NCI-H748 (cell line): ENCODE measurements around the gene PLEKHA8.
A peak's percentile ranks its signal among the peaks of the same experiment; 100 is the strongest.

Experiments used
- DNase-seq: peaks from one replicate; lab custom pipeline; 2025; ENCODE audit not compliant: unreplicated experiment; lab: John Stamatoyannopoulos, UW

Gene PLEKHA8

DNA sequence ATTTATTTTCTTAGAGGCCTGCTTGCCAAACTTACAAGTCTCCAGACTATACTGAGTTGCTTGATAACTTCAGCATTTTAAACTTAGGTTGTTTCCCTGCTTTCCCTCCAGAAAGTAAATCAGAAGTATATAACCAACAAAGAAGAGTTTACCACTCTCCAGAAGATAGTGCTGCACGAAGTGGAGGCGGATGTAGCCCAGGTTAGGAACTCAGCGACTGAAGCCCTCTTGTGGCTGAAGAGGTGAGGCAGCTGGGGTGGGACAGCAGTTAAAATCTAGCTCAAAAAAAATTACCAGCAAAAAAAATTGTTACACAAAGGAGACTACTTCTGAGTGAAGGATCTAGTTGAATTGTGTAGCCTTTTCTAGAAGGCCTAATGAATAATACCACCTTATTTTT is 33.6 kb downstream of the PLEKHA8 start:
- peak; percentile 22 for DNase-seq

DNA sequence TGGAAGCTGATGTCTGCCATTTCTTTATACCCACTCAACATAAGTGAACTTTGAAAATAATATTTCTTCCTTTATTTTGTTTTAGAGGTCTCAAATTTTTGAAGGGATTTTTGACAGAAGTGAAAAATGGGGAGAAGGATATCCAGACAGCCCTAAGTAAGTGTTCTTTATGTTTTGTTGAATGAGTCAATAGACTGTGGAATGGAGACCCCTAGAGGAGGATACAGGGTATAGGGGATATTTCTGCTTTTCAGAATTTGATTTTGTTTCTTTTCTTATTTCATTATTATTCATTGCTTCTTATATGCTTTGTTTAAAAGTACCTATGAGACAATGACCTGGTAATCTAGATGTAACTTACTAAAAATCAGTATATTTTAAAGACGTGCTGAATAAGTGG is 34.4 kb downstream of the PLEKHA8 start:
- DNase-seq, result peak; percentile 43

DNA sequence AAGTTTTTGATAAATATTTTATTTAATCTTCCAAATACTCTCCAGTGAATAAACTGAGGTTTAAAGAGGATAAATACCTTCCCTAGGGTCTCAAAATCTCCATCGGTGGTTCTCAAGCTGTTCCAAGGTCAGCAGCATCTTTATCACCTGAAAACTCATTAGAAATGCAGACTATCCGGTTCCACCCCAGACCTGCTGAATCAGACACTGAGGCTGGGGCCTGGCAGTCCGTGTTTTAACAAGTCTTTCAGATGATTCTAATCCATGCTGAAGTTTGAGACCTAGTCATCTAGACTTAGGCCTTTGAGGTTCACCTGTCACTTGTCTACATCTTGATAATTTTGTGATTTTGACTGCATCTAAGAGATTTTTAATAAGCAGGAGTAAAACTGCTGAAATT is 37.5 kb downstream of the PLEKHA8 start:
- DNase-seq, result no peak

DNA sequence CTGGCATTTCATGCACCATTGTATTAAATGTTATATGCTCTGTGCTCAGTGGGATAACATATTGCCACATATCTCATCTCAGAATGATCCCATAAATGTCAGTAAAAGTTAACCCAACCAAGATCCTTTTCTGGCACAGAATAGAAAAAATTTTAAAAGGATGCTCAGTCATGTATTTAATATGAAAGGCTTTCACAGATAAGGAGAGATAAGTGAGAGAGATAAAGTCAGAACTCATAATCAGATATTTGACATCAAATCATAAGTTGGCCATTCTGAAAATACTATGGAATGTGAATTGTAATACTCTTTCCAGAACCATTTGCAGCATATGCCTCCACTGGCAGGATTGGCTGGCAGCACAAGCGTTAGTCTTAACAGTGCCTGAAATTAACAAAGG is 38.5 kb downstream of the PLEKHA8 start:
- DNase-seq, result no peak

DNA sequence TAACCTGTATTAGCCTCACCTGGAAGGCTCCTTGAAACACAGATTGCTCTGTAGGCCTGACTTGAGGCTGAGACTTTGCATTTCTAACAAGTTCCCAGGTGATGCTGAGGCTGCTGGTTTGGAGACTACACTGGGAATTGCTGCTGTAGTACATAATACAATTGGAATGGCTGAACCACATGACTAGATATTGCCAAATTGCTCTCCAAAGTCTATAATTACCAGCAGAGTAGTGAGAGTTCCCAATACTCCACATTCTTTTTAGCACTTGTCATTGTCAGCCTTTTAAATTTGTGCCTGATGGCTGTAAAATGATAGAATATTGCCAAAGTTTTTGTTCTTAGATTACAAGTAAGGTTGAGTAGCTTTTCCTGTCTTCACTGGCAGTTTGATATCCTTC is 39.9 kb downstream of the PLEKHA8 start:
- no peak for DNase-seq

DNA sequence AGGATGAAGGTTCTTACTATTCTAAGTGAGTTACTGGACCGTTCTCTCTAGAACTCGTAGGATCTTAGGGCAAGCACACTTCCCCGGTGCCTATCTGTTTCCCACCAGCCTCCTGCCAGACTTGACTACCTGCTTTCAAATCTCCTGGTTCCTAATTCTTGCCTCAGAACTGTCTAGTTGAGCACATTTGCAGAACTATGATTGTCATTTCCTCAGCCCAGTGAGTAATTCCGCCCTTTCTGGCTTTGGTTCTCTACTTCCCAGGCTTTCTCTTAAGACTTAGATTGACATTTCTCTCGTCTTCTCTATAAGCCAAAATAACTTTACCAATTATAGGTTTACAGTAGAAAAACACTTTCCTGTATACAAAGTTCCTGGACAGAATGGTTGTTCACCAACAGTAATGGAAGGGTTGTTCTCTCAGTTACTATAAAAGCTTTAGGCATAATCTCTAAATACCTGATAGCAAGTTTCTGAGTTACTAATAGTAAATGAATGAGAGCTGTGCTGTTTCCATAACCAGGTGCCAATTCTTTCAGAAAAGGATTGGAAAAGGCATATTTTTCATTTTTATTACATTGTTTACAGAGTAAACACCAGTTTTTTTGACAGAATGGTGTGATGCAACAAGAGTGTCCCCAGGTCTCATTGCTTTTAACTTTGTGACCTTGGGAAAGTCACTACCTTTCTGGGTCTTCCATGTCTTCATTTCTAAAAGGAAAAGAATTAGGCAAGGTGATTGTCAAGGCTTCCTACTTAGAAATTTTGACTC is 41.1 kb downstream of the PLEKHA8 start:
- DNase-seq, result no peak

DNA sequence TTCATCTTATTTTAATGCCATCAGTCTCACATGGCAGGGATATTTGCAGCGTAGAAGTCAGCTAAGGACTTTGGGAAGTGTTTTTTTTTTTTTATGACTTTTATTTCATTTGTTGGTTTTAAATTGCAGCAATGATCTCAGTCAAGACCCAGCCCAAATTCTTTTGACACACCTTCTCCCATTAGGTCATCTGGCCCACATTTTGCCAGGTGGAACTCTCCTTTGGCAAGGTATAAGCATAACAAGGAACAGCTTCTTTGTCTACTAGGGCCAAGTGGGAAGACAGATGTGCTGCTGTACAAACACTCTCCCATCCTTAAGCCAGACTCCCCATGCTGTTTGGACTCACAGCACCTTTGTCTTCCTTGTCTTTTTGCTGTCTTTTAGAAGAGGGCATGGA is 41.8 kb downstream of the PLEKHA8 start:
- no peak for DNase-seq

DNA sequence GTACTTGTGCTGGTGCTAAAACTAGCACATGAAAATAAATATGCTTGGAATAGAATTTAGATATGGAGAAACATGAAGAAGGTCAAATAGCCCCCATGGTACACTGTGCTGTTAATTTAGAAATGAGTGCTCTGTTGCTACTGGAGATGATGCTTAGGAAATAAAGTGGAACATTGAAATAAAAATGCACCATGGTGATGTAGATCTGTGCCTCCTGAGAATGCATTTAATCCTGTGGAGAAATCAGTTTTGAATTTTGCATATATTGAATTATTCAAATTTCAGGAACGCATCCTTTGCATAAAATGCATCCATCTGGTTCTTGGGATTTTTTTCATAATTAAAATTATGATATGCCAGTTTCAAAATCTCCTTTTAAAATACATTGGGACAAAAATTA is 44.5 kb downstream of the PLEKHA8 start:
- DNase-seq, result no peak

DNA sequence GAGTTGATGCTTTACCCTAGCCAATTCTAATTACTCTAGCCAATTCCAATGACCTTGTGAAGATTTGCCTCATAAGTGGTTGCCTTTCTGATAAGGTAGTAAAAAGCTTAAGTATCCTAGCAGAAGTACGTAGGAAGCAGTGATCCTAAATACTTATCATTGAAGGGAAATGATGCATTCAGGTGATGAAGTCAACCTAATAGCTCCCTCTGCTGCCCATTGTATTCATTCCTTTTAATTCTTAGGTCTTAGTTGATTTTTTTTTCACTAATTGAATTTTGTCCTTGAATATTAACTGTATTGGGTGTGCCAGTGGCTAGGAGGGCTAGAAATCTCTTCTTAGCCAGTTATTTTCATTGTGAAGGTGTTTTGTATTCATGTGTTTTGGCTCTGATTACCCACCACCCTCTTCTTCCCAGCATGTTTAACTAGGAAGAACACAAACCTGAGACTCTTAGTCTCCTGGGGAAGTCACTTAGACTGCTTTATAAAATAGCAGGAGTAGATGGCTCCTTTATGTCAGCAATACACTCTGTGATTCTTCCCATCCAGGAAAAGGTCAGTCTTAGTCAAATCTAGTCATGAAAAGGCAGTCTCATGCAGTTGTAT is 46.3 kb downstream of the PLEKHA8 start:
- DNase-seq, result peak; percentile 63

DNA sequence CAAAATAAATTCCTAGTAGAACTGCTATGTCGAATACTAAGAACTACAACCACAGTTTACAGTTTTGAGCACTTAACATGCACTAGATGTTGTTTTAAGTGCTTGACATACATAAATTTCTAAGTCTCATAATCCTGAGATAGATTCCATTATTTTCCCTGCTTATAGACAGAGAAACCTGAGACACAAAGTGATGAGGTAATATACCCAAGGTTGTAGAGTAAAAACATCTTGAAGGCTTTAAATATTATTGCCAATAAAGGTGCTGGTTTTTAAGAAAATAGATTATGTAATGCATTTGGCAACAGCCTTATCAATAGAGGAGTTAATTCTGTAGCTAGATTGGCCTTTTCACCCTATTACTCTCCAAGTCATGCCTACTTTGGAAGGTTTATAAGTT is 48.2 kb downstream of the PLEKHA8 start:
- DNase-seq, result no peak

DNA sequence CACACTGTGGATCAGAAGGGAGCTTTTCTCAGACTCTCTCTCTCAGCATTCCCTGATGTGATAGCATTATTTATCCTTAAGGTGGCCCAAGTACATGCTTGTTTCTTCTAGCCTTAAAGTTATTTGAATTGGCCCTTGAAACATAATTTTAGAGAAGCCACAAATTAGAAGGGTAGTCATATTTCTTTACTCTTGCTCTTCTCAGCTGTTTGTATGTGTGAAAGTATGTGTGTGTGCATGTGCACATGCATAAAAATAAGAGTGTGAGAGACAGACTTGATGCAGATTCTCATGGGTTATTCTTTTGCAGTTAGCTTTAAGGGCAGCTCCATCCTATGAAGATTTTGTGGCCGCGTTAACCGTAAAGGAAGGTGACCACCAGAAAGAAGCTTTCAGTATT is 50.1 kb downstream of the PLEKHA8 start:
- DNase-seq, result no peak

DNA sequence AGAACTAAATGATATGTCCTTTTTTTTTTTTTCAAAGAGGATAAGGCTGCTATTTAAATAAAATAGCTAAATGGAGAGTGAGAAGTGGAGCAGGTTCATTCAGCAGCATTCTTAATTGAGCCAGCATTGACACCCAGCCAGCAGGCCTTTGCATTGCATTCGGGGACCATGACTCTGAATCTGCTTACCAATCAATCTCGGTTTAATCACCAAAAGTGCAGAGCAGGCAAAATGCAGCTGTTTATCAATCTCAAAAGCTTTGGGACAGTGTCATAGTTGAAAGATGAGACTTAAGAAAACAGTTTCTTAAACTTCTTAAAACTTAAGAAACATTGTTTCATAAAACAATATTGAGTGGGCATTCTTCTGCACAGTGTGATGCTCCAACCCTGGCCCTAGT is 51.7 kb downstream of the PLEKHA8 start:
- no peak for DNase-seq

DNA sequence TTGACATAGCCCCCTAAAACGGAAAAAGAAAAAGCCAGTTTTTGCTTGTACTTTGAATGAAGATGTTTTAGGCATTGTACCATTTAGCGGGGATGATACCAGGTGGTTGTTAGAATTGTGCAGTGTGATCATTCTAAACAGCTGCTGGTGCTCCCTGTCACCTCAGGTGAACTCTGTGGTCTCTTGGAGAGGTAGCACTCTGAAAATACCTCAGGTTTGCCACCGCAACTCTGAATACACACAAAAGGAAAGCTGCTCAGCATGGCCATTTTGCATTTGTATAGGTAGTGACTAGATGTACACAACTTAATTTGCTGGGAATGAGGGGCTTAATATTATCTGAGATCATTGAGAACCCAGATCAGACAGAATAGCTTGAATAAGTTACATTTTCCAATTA is 52.6 kb downstream of the PLEKHA8 start:
- peak; percentile 12 for DNase-seq

DNA sequence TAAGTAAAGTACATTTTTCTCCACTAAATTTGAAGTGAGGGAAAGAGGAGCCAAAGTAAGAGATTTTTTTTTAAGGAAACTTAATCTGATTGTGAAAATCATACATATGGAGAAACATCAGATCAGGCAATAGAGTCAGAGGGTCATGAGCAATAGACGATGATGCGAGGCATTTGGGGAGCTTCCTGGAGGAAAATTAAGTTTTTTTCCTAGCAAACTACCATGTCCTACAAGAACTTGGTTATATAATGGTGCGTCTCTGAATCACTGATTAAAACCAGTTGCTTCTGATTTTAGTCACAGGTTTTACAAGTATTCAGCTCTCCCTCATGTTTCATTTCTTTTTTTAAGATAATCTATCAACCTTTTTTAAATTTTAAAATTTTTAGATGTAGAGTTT is 54.5 kb downstream of the PLEKHA8 start:
- DNase-seq, result no peak

DNA sequence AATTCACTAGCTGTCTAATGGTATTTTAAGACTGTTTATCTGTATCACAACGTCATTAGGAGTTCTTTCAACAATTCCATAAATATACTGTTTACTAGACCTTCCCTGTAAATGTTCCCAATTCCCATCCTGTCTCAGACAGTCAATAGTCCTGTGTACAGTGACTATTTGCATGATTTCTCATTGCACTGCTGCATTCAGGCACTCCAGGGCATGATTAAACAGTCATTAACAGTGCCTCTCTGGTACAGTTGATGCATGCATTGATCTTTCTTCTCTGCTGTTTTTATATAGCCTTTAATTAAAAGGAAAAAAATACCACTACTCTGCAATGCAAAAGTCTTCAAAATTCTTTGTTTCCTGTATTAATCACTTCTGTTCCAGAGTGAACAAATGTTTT is 55.1 kb downstream of the PLEKHA8 start:
- DNase-seq, result no peak

DNA sequence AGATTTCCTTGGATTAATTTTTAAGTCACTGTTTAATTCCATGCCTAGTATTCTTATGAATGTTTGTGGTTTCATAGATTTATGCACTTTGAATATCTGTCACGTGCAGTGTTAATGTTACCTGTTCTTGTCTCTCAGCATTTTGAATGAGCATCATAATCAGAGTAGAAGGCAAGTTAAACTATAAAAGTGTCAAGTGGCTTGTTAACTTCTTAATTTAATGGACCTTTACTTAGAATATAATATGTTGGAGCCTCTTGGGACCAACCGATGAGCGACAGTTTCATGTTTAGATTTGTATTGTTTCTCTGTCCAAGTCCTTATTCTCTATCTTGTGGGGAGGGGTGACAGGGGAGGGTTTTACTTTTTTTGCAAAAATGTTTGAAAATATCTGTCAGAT is 56.0 kb downstream of the PLEKHA8 start:
- DNase-seq, result no peak

DNA sequence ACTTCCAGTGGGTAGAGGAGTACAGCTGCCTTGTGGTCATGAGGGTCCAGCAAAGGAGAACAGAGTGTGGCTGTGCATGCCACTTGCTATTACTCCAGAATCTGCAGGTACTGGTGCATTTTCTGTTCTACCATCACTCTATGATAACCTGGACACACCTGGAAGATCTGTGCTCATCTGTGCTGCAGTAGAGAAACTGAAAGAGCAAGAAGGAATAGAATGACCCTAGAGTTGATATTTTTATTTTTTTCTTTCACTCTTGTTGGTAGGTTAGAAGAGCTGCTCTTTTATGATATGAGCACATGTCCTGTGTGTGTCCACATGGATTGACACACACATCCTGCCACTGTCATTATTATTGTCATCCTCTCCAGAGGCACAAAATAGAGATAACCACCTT is 58.3 kb downstream of the PLEKHA8 start:
- DNase-seq, result no peak

DNA sequence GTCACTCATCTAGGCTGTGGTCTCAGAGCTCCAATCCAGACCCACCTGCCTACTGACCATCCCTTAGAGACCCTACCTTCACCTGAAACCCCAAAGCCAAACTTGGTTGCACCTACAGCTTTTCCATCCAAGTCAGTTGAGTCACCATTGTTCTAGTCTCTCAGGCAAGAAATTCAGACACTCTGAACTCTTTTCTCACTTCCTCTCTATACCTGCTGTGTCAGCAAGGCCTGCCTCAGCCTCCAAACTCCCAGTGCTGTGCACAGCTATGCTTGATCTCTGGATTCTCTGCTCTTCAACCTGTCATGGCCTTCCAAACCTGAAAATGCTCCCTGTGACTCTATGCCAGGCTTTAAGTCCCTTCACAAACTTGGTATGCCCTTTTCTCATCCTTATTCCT is 59.2 kb downstream of the PLEKHA8 start:
- no peak for DNase-seq

DNA sequence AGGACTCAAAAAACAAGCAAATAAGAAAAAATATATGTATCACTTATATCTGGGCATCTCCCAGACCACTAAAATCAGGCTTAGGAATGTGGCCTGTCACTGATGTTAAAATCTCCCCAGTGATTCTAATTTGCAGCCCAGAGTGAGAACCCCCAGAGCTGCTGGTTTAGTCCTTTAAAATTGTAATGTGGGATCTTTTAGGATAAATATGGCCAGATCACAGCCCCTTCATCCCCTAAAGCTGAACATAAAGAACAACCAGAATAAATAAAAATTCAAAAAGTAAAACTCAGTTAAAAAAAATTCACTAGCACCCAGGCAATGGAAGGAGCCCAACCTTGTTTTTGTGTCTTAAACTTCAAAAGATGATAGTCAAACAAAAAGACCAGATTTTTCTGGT is 60.1 kb downstream of the PLEKHA8 start:
- no peak for DNase-seq

DNA sequence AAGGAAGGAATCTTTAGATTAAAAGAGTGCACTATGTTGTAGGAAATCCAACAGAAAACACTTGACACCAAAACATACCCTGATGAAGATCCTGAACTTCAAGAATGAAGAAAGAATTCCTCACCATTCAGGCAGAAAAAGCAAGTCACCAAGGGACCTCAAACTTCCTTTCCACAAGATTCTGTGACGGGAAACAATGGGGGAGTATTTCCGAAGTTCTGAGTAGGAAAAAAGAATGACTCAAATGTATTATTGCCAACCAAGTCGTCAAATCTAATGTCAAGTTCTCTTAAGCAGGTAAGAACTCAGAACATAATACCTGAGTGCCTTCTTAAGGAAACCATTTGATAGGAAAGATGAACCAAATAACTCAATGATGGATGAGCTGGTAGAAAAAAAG is 61.9 kb downstream of the PLEKHA8 start:
- no peak for DNase-seq

DNA sequence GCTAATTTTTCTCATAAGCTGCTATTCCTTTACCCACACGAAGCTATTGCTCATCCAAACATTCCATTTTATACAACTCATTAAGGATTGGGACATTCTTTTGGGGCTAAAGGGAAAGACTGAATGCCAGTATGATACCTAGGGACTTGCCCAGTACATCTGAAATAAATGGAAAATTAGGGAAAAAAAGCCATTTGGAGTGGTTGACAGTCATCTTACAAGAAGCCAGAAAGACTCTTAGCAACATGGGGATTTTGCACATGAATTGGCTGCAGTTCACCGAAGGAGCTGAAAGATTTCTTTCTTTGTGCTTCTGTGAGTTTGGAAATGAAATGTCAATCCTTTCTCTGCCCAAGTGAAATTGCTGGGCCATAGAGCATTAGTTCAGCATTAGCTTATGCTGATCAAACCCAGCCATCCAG is 63.3 kb downstream of the PLEKHA8 start:
- no peak for DNase-seq

DNA sequence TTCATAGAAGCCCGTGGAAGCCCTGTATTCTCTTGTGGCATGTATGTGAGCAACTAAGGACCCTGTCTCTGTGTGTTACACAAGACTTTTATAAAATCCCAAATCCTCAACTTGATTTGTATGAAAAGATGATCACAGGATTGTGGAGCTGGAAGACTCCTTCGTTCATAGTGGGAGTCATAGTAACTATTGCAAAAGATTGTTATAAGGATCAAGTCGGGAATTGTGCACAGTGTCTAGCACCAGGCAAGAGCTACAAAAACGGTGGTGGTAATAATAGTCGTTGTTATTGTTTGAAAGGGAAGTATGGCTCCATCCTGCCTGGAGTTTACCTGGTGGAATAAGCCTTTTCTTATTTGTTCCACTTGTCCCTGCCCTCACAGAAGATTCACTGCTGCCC is 63.8 kb downstream of the PLEKHA8 start:
- no peak for DNase-seq

DNA sequence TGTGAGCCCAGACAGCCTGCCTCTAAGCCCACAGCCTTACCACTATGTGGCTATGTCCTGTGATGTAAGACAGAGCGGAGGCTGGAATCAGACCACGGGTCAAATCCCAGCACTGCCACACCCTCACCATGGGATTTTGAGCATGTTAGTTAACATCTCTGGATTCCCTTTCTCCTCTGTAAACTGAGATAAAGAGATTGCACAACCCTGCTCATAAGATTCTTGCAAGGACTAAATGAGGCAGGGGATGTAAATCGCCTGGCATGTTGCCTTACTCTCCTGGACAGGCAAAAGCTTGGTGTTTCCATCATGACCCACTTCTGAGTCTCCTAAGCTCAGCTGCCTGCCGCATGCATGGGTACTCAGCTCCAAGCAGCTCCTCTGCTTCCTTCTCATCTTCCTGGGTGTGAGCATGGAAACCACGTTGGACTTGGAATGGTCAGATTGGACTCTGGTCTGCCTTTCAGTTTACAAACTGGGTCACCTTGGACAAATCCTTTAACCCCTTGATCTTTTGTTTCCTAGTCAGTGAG is 65.3 kb downstream of the PLEKHA8 start:
- DNase-seq, result no peak
